GM19467 (cell line): ENCODE results near the gene ARHGAP19.

Experiments used
- ATAC-seq: cut with Tn5 transposase; IDR thresholded peaks from one replicate; pipeline ENCODE4 v1.9.1; 2021; ENCODE audit warnings: mild to moderate bottlenecking, moderate library complexity; ENCODE audit not compliant: unreplicated experiment

Gene ARHGAP19, protein sequence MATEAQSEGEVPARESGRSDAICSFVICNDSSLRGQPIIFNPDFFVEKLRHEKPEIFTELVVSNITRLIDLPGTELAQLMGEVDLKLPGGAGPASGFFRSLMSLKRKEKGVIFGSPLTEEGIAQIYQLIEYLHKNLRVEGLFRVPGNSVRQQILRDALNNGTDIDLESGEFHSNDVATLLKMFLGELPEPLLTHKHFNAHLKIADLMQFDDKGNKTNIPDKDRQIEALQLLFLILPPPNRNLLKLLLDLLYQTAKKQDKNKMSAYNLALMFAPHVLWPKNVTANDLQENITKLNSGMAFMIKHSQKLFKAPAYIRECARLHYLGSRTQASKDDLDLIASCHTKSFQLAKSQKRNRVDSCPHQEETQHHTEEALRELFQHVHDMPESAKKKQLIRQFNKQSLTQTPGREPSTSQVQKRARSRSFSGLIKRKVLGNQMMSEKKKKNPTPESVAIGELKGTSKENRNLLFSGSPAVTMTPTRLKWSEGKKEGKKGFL

DNA sequence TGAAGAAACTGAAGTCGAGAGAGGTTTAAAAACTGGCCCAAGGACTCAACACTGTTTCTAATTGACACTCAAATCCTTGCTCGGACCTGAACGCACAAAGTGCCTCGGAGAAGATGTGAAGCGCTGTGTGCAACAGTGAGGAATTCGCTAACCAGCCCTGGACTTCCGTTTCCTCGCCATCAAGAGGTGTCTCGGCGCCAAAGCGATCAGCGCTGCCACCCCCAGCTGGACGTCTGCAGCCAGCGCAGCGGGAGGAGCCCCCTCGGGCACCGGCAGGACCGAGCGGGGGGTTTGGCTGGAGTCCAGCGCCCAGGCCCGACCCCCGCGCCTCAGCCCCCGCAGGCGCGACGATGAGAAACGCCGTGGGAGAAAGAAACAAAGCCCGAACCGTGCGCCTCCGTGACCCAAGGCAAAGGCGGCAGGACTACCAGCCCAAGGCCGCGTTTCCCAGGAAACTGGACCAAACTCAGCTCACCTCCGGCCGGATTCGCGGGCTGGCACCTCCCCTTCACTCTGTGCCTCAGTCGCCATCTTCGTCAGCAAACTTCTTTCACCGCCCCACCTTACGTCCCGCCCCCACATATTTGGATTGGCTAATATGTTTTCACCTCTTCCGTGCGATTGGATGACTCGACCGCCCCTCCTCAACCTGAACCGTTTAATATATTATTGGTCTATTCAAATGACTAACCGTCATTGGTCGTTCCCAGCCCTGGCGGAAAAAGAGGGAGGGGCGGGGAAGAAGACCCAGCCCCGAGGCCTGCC is at the start of gene ARHGAP19:
TSS of gene ARHGAP19 (minus strand) at position 541 of the 765 bp plus-strand sequence. CDS start at position 531, 10 bp downstream.
- ATAC-seq, result peak; percentile 94

DNA sequence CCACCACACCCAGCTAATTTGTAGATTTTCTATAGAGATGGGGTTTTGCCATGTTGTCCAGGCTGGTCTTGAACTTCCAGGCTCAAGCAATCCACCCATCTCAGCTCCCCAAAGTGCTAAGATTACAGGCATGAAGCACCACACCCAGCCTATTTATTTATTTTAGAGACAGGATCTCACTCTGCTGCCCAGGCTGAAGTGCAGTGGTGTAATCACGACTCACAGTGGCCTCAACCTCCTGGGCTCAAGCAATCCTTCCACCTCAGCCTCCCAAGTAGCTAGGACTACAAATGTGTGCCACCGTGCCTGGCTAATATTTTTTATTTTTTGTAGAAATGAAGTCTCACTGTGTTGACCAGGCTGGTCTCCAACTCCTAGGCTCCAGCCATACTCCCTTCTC is 49.0 kb upstream of the ARHGAP19 start:
- ATAC-seq, result no peak

DNA sequence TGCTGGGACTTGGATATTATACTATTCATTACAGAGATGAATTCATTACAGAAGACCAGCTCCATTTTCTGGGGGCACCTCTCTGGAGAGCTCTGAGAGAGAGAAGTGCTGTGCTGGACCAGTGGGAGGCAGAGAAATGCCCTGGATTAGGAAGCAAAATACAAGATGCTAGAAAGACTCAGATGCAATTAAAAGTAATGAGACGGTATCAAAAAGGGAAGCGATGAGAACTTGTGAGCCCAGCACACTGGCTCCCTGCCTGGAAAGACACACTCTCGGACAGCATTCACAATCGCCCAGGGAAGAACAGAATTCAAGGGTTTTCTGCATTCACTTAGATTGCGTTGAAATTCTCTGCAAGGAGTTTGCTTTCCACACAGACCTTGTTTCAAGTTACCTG is 45.6 kb upstream of the ARHGAP19 start:
- no peak for ATAC-seq

DNA sequence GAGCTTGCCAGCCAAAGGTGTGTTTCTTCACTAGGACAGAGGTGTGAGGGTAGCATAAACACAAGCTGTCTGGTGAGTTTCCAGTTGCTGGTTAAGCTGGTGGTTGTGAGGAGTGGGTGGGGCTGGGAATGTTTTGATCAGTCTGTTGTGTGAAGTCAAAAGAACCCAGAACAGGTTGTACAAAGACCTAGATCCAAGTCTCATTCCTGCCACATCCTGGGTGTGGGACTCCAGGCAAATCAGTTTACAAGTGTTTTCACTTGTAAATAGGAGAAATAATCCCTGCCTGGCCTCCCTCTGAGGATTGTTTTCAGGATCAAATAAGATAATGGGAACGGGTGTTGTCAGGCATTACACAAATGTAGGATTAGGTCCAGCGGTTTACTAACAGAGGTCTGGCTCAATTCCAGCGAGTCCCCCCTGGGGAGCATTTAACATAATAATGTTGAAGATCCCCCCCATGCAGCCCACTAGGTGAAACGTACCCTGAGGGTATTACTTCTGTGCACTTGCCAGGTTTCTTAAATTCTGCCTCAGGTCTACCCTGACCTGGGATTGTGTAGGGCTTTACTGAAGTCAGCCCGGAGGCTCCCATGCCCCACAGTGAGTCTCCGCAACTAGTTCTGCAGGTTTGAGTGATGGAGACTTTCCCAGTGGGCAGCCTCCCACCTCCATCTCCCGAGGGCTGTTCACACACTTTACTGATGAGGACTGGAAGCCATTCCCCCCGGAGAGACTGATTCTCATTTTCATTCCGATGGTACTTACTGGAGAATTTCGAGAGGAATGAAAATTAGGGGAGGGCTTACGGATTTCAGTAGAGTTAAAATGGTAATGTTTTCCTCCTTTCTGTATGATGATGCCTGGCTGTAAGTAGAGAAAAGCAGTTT is 44.8 kb upstream of the ARHGAP19 start:
- ATAC-seq, result no peak

DNA sequence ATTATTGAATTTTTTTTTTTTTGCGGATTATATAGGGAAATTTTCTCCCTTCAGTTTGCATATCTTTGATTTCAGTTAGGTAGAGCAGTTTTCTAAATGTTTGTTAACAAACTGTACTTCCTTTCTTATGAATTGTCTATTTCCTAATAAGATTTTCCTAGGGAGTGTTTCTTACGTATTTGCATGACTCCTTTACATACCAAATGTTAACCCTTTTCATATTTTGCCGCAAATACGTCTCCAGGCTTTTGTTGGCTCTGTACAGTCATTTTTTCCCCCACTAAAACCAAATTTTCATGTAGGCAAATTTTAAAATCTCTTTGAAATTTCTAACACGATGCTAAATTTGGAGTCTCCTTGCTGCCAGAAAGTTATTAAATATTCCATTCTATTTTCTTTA is 44.0 kb upstream of the ARHGAP19 start:
- no peak for ATAC-seq

DNA sequence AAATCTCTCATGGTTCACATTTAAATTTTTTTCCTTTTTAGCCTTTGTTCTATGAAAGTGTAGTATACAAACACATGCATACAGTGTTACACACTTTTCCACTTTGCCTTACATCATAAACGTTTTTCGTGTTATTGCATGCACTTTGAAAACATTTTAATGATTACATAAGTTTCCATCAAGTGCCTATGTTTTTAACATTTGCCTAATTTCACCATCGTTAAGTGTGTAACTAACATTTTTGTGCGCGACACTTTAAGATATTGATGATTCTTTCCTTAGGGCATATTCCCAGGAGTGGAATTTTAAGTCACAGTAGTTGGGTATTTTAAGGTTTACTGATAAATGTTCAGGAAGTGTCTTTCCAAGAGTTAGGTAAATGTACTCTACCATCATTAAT is 43.6 kb upstream of the ARHGAP19 start:
- no peak for ATAC-seq

DNA sequence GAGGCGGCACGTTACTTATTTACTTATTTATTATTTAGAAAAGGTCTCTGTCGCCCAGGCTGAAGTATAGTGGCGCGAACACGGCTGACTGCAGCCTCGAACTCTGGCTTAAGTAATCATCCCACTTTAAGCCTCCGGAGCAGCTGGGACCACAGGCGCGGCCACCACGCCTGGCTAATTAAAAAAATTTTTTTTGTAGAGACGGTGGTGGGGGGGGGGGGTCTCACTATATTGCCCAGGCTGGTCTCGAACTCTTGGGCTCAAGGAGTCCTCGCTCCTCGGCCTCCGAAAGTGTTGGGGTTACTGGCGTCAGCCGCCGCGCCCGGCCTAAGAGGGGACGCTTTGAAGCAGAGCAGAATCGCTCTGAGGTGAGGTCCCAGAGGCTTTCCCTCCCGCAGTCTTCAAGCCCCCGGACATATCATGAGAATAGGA is 42.8 kb upstream of the ARHGAP19 start:
- ATAC-seq, result no peak

DNA sequence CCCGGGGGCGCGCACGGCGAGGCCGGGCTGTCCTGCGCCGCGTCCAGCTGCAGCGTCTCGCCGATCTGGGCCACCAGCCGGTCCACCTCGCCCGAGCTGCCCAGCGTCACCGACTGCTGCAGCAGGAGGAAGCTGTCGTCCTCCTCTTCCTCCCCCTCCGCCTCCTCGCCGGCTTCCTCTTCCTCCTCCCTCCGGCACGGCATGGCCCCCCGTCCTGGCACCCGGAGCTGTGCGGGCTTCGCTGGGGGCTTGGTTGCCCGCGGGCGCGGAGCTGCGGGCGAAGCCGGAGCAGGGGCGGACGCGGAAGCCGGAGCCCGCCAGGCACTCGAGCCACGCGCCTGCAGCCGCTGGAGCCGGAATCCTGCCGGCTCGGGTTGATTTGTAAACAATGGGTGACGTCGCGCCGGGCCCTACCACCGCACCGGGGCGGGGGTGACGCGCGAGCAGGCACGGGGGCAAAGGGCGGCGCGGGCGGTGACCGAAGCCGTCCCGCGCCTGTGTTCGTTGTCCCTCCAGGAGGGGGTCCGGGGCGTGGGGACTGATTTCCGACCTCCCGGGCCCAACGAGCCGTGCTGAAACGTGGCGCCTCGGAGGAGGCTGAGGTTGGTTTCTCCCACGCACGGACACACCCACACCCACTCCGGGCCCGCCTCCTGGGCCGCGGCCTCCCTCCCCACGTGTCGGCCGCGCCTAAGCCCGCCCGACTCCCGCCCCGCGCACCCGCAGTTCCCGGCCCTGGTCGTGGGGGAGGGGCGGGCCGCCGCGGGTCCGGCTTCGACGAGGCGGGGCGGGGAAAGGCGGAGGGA is 42.1 kb upstream of the ARHGAP19 start, which contains the start of gene FRAT2:
TSS of gene FRAT2 (minus strand) at position 360 of the 806 bp plus-strand sequence. CDS start at position 203, 157 bp downstream.
- peak; percentile 80 for ATAC-seq

DNA sequence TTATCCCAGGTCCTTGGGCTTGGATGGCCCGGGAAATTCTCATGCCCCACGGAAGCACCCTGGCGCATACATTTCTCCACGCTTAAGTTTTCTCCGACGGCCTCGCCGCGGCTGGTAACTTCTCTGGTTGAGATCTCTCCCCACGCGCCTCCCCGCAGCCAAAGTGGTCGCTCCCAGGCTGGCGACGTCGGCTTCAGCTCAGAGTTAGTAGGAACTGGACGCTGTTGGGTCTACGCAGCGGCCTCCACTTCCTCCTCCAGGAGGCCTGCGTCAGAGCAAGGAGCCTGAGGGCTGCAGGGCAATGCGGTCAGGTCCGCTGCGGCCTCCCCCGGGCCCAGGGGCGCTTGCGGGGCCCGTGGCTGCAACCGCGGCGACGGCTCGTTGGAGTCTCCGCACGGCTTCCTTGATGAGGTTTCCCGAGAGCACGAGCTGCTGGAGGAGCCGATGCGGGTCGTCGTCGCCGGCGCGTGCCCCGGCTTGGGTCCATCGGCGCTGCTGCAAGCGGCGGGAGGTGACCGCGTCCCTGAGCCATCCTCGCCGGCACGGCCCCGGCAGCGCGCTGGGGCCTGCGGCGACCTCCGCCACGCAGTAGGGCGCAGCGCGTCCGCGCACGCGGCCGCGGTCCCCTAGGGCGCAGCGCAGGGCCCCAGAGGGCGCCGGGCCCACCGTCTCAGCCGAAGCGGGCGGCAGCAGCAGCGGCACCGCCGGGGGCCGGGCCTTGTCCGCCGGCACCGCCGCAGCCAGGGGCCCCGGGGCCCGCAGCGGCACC is 41.3 kb upstream of the ARHGAP19 start:
- peak; percentile 3 for ATAC-seq

DNA sequence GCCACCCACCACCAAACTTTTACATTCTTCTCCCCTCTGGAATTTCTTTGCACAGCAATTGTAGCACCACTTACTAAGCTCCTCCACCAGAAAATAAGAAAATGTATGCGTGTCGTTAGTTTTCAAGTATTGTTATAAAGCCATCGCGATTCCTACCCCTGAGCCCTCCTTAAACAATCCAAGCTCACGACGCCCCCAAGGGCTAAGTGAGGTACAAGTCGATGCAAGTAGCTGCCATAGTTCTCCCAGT is 40.8 kb upstream of the ARHGAP19 start:
- no peak for ATAC-seq

DNA sequence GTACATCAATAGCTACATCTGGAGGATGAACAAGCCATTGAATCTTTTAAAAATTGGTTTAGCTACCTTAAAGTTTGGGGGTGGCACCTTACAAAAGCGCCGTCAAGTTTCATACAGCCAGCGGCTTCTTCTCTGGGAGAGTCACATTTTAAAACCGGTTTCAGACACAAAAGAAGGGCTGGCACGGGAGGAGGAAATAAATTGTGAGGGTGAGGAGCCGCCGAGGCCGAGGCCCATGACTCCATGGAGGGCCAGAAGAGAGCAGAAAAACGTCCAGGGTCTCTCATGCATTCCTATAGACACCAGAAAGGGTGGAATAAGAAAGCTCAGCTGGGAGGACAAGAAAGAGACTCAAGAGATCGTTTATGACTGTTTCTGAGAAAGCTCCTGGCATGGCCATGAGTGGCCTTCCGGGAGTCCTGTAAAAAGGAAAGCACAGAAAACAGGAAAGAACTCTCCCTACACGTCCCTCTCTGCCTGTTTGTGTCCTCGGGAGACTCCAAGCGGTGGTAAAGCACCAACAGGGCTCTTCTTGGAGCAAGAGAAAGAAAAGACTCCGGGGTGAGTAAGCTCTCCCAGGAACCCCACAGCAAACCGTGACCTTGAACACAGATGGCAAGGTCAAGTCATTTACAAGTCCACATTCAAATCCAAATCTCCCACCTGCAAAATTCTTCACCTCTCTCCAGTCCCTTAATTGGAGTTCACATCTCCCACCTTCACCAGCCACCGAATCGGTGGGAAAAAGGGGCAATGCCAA is 40.3 kb upstream of the ARHGAP19 start:
- no peak for ATAC-seq

DNA sequence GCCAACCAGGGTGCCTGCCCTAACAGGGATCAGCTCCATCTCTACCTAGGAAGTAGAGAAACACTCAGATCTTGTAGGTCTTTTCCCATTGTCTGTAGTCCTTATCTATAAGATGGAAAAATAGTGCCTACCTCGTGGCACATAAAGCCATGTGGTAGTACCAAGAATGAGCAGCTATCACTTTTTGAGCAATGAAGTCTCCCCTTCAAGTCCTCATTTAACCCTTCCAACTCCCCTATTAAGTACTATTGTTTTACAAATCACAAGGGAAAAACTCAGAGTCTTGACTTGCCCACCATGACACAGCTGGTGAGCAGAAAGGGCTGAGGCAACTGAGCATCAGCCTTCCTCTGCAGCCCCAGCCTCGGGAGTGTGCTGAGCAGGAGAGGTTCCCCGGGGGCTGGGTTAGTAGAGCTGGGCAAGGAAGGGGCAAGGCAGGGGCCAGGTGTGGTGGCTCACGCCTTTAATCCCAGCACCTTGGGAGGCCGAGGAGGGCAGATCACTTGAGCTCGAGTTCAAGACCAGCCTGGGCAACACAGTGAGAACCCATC is 38.8 kb upstream of the ARHGAP19 start:
- no peak for ATAC-seq

DNA sequence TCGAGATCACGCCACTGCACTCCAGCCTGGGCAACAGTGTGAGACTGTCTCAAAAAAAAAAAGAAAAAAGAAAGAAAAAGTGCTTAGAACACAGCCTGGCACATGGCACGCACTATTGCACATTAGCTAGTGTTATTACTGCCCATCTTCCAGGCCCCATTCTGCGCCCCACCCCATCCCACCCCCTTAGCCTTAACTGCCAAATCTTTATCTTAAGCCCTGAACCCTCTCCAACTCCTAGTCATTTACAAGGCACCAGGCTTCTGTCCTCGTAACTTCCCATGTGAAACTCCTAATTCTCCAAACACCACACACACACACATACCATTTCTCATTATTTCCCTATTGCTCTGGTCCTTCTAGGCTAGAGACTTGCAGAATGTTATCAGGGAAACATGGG is 37.3 kb upstream of the ARHGAP19 start:
- no peak for ATAC-seq

DNA sequence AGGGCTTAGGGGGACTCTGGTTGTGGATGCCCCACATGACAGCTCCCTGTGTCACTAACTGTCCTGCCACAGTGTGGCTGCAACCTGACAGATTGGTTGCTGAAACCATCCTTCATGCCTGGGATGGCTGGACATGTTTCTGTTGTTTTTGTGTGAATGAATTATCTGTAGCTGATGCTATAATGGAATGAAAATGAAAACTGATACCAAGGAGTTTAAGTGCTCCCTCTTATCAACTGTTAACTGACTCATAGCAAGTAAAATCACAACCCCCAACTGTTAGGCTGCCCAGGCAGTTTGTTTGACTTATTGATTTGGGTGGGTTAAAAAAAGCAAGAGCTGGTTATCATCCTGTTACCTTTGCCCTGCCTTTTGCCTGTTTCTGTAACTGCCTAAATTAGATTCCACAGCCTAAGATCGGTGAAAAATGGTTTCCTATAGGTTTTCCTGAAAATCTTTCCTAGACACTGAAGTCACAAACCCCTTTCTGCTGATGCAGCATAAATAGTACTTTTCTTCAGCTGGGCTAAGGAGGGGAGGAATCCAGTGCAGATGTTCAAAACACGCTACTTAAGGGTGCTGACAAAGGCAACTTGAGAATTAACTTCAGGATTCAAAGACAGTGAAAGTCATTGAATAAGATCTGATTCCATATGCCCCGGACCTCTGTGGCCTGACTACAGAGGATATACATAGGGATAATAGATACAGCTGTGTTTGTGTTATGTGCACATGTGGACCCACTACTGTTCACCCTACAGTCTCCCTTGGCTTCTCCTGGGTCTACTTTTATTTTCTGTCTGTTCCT is 36.4 kb upstream of the ARHGAP19 start:
- no peak for ATAC-seq

DNA sequence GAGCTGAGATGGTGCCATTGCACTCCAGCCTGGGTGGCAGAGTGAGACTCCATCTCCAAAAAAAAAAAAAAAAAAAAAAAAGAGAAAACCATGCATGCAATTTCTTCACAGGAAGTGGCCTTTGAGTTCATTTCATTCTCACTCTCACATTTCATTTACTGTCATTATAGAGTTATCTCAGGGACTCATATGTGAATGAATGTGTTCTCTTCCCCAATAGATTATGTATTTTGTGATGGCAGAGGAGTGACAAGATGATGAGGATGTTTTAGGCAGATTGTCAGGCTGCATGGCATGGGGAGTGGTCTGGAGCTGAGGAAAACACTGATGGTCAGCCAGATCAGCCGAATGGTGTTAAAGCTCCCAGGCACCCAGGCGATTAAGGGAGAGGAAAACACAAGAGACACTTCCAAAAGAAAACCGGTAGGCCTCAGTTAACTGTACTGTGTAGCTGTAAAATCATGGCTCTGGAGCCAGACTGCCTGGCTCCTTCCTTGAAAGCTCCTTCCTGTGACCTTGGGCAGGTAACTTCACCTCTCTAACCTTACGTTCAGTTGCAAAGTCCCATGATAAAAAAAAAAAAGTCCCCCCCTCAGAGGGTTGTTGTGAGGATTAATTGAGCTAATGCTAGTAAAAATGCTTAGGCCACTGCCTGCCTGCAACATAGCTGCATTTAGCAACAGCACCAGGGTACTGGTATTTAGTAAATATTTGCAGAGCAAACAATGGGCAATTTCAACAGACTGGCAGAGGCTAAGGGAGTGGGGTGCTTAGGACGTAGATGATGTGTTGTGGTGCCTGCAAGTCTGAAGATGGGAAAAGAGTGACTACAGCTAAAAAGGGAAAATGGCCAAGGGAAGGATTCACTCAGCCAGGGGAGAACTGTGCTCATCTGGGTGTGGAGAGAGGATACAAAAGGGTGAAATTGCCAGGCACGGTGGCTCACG is 35.2 kb upstream of the ARHGAP19 start:
- ATAC-seq, result no peak

DNA sequence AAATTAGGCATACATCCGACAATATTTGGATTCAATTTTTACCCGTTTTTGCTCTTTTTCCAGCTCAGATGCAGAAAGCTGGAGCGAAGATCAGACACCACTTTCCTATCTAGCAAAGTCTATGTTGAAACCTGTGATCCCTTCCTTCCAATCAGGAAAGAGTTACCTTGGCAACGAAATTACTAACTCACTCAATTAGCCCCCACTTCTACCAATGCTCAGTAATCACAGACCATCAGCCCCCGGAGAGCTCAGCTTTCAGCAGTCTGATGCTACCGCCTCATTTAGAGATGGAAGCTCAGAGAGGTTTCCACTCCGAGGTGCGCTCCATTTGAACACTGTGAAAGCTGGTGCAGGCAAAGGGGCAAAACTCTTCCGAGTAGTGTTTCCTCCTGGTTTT is 33.3 kb upstream of the ARHGAP19 start:
- ATAC-seq, result no peak

DNA sequence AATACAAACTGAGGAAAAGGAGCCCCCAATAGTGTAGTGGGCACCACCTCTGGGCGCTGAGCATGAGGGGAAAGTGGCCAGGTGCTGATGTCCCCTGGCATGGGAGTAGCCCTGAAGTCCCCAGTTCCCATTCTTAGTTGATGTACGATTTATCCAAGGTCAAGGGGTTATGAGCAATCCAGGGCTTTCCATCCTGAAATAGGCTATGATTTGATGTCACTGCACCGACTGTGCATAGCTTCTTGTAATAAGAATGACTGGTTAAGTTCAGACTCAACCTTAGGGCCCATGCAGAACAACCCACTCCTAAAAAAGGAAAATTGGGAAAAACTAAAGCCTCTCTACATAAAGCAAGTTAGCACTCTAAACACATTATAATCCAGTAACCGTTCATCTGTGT is 31.1 kb upstream of the ARHGAP19 start:
- no peak for ATAC-seq
